G401 (cell line): Measurements from ENCODE around the gene CDH5. TPM values are rescaled to one million over a fixed set of nuclear protein-coding genes. Genes with fewer than 3 reads are reported as not detected.

Experiments used
- DNase-seq: peaks from one replicate; pipeline ENCODE4 v3.0.0-alpha.2; 2015; ENCODE audit warnings: low spot score
- in situ Hi-C: cut with HindIII; loops from 2 replicates; pipeline ENCODE4 v1.10.0; 2016; ENCODE audit warnings: low sequenced_read_pairs, mixed read lengths
- total RNA-seq: library from RNA; depleted of rRNA; stranded (reverse); fragments of >200 nt; shearing (Covaris generic); gene quantifications from 2 replicates; pipeline ENCODE4 v1.2.3, GENCODE V29; 2014

CDH5 gene
- total RNA-seq, 1 experiment from 2014 or later: not detected

- in situ Hi-C loops: no loop called here
- DNase-seq: no peak
Measured at GRCh38 chr16:66386629-66387622, 20.4 kb downstream of the CDH5 start.

GRCh38 chr16:66387817-66388332, 21.4 kb downstream of the CDH5 start:
- in situ Hi-C loops: no loop called here

GRCh38 chr16:66388350-66389139, 22.1 kb downstream of the CDH5 start:
- in situ Hi-C loops: no loop called here
- DNase-seq: no peak

More at GRCh38 chr16:66387817-66388332, 21.4 kb downstream of the CDH5 start:
- DNase-seq: no peak

GRCh38 chr16:66389256-66390176, 23.0 kb downstream of the CDH5 start:
- in situ Hi-C loops: no loop called here

GRCh38 chr16:66390346-66391108, 24.0 kb downstream of the CDH5 start:
- in situ Hi-C loops: no loop called here
- DNase-seq: no peak

More at GRCh38 chr16:66389256-66390176, 23.0 kb downstream of the CDH5 start:
- DNase-seq: no peak

GRCh38 chr16:66391726-66392670, 25.5 kb downstream of the CDH5 start:
- in situ Hi-C loops: no loop called here
- DNase-seq: no peak

- DNase-seq: no peak
- in situ Hi-C loops: no loop called here
Measured at GRCh38 chr16:66395806-66396555, 29.5 kb downstream of the CDH5 start.

- in situ Hi-C loops: no loop called here
- DNase-seq: no peak
Measured at GRCh38 chr16:66397736-66398433, 31.4 kb downstream of the CDH5 start.

GRCh38 chr16:66399031-66399430, 32.5 kb downstream of the CDH5 start:
- no peak for DNase-seq
- in situ Hi-C loops: no loop called here

GRCh38 chr16:66399930-66400329, 33.4 kb downstream of the CDH5 start:
- in situ Hi-C loops: no loop called here
- DNase-seq: no peak

GRCh38 chr16:66400503-66401380, 34.3 kb downstream of the CDH5 start:
- DNase-seq: no peak
- in situ Hi-C loops: no loop called here

GRCh38 chr16:66401610-66402009, 35.1 kb downstream of the CDH5 start:
- in situ Hi-C loops: no loop called here
- no peak for DNase-seq

- in situ Hi-C loops: no loop called here
- no peak for DNase-seq
Measured at GRCh38 chr16:66402166-66402565, 35.7 kb downstream of the CDH5 start.

- DNase-seq: no peak
- in situ Hi-C loops: no loop called here
Measured at GRCh38 chr16:66402591-66403230, 36.2 kb downstream of the CDH5 start.
